Activated T-helper 9 cell treated with anti-CD3 and anti-CD28 coated beads, Interleukin-2, amount 50 U/mL, for 16 hours (primary cell): ENCODE measurements around the gene DYDC2.
"Not testable (repeated sequence)": the region's sequence is repeated elsewhere in the genome, so short reads cannot be mapped to it uniquely, and the experiment has no call there.

Experiments
- DNase-seq: peaks from one replicate; pipeline ENCODE4 v3.0.0-alpha.2; 2020; ENCODE audit warnings: low read depth

DYDC2 gene

GRCh38 chr10:80356563-80356988, at the start of gene DYDC2, which contains the start of gene DYDC1:
DYDC2 (plus strand) TSS chr10:80356781; CDS start chr10:80362444, 5,663 bp downstream.
DYDC1 (minus strand) TSS chr10:80356755; CDS start chr10:80352601, 4,154 bp downstream.
- no peak for DNase-seq

- DNase-seq, result no peak
These were observed 43.1 kb upstream of the DYDC2 start for GRCh38 chr10:80313523-80313922.

GRCh38 chr10:80315391-80315790, 41.2 kb upstream of the DYDC2 start:
- no peak for DNase-seq

- DNase-seq, result no peak
These were observed 37.8 kb upstream of the DYDC2 start for GRCh38 chr10:80318742-80319141.

GRCh38 chr10:80319318-80319717, 37.3 kb upstream of the DYDC2 start:
- DNase-seq, result no peak

GRCh38 chr10:80319725-80320290, 36.8 kb upstream of the DYDC2 start:
- DNase-seq, result no peak

- DNase-seq, result no peak
These were observed 36.2 kb upstream of the DYDC2 start for GRCh38 chr10:80320377-80320776.

GRCh38 chr10:80321183-80321582, 35.4 kb upstream of the DYDC2 start:
- no peak for DNase-seq

- DNase-seq, result no peak
These were observed 34.4 kb upstream of the DYDC2 start for GRCh38 chr10:80322158-80322557.

GRCh38 chr10:80322711-80323110, 33.9 kb upstream of the DYDC2 start:
- DNase-seq, result no peak

- no peak for DNase-seq
These were observed 33.3 kb upstream of the DYDC2 start for GRCh38 chr10:80323311-80323710.

GRCh38 chr10:80324086-80324485, 32.5 kb upstream of the DYDC2 start:
- no peak for DNase-seq

- DNase-seq, result no peak
These were observed 31.7 kb upstream of the DYDC2 start for GRCh38 chr10:80324891-80325364.

- no peak for DNase-seq
These were observed 22.6 kb upstream of the DYDC2 start for GRCh38 chr10:80333983-80334382.

GRCh38 chr10:80344276-80344675, 12.3 kb upstream of the DYDC2 start:
- no peak for DNase-seq

GRCh38 chr10:80344912-80345311, 11.7 kb upstream of the DYDC2 start:
- DNase-seq, result no peak

- DNase-seq, result no peak
These were observed 6.3 kb upstream of the DYDC2 start for GRCh38 chr10:80350251-80350650.

- DNase-seq, result no peak
These were observed 5.4 kb upstream of the DYDC2 start for GRCh38 chr10:80351220-80351619.

- no peak for DNase-seq
These were observed 639 bp downstream of the DYDC2 start for GRCh38 chr10:80356989-80357850.

- no peak for DNase-seq
These were observed 1.2 kb downstream of the DYDC2 start for GRCh38 chr10:80357851-80358125.

GRCh38 chr10:80358925-80359324, 2.3 kb downstream of the DYDC2 start:
- DNase-seq, result not testable (repeated sequence)

- no peak for DNase-seq
These were observed 3.1 kb downstream of the DYDC2 start for GRCh38 chr10:80359644-80360043.

GRCh38 chr10:80365510-80365909, 8.9 kb downstream of the DYDC2 start:
- DNase-seq, result no peak

GRCh38 chr10:80371467-80371866, 14.9 kb downstream of the DYDC2 start:
- DNase-seq, result no peak
